A549 treated with RU486 at 1 μM for 4 hours (cell line): ENCODE data around the gene CCL14. TPM values are rescaled to one million over a fixed set of nuclear protein-coding genes. Genes with fewer than 3 reads are reported as not detected.

Experiments used
- total RNA-seq: library from RNA; stranded (reverse); fragments of 200-300 nt; extraction: Qiagen RNA extraction; gene quantifications from 5 replicates; pipeline ENCODE4 v1.2.3, GENCODE V29; 2022; ENCODE audit warnings: low read depth

The CCL14 gene
- not detected in 5 replicates for total RNA-seq

GRCh38 chr17:35986643-35987042, at the start of gene CCL14:
Gene CCL14, minus strand, starts transcription at chr17:35986729. Its CDS starts 80 bp downstream, at chr17:35986649.

GRCh38 chr17:36017799-36018198, 31.3 kb upstream of the CCL14 start, which contains the start of gene CCL23:
Gene CCL23, minus strand, starts transcription at chr17:36017972. Its CDS starts 75 bp downstream, at chr17:36017897.

GRCh38 chr17:36001110-36001771, 14.7 kb upstream of the CCL14 start, which contains the start of gene CCL15:
Gene CCL15, minus strand, starts transcription at chr17:36001553. Its CDS starts 61 bp downstream, at chr17:36001492.

GRCh38 chr17:35981246-35981645, 5.3 kb downstream of the CCL14 start, which contains the start of gene CCL16:
Gene CCL16, minus strand, starts transcription at chr17:35981497. Its CDS starts 77 bp downstream, at chr17:35981420.

GRCh38 chr17:35943537-35943936, 43.0 kb downstream of the CCL14 start, which contains the start of gene LYZL6:
Gene LYZL6, minus strand, starts transcription at chr17:35943713. Its CDS starts 4,357 bp downstream, at chr17:35939356.

Other genes starting within 250 kb of the CCL14 start
- gene GAS2L2, start 233.5 kb downstream of the CCL14 start, total RNA-seq, result 0.06 to 0.08 TPM (median 0.06 TPM) in 4 of 5 replicates, not detected in the other
- 0.33 to 0.70 TPM (median 0.53 TPM) in 4 of 5 replicates, not detected in the other for gene C17orf50, start 225.8 kb downstream of the CCL14 start, total RNA-seq
- 4.1 to 7.9 TPM (median 6.6 TPM) in 5 replicates for gene MMP28, start 191.1 kb downstream of the CCL14 start, total RNA-seq
- gene TAF15, start 177.2 kb downstream of the CCL14 start, total RNA-seq, result 190 to 245 TPM (median 208 TPM) in 5 replicates
- not detected in 5 replicates for gene HEATR9, start 117.8 kb downstream of the CCL14 start, total RNA-seq
- 0.88 to 2.2 TPM (median 1.5 TPM) in 5 replicates for gene CCL5, start 106.4 kb downstream of the CCL14 start, total RNA-seq
- gene RDM1, start 56.0 kb downstream of the CCL14 start, total RNA-seq, result 2.2 to 4.6 TPM (median 3.4 TPM) in 5 replicates
- gene LYZL6, start 43.0 kb downstream of the CCL14 start, total RNA-seq, result not detected in 5 replicates
- not detected in 5 replicates for gene CCL16, start 5.2 kb downstream of the CCL14 start, total RNA-seq
- gene CCL15, start 14.8 kb upstream of the CCL14 start, total RNA-seq, result not detected in 5 replicates
- gene CCL23, start 31.2 kb upstream of the CCL14 start, total RNA-seq, result not detected in 5 replicates
- not detected in 5 replicates for gene CCL18, start 77.5 kb upstream of the CCL14 start, total RNA-seq
- gene CCL3, start 103.4 kb upstream of the CCL14 start, total RNA-seq, result not detected in 5 replicates
- not detected in 5 replicates for gene CCL4, start 117.1 kb upstream of the CCL14 start, total RNA-seq
- gene TBC1D3B, start 189.9 kb upstream of the CCL14 start, total RNA-seq, result 0.74 to 3.4 TPM (median 2.4 TPM) in 5 replicates
- gene CCL3L1, start 210.0 kb upstream of the CCL14 start, total RNA-seq, result not detected in 5 replicates
- not detected in 5 replicates for gene CCL4L2, start 224.3 kb upstream of the CCL14 start, total RNA-seq